DMS 273 treated with DMSO at 0.1 percent for 48 hours (cell line): ENCODE data around the gene TUBA1B.
A peak's percentile ranks its signal among the peaks of the same experiment; 100 is the strongest.

ENCODE experiments used
- DNase-seq: peaks from one replicate; lab custom pipeline; 2025; lab: John Stamatoyannopoulos, UW

TUBA1B gene

GRCh38 chr12:49126852-49127763, 4.1 kb downstream of the TUBA1B start:
- no peak for DNase-seq

DNA sequence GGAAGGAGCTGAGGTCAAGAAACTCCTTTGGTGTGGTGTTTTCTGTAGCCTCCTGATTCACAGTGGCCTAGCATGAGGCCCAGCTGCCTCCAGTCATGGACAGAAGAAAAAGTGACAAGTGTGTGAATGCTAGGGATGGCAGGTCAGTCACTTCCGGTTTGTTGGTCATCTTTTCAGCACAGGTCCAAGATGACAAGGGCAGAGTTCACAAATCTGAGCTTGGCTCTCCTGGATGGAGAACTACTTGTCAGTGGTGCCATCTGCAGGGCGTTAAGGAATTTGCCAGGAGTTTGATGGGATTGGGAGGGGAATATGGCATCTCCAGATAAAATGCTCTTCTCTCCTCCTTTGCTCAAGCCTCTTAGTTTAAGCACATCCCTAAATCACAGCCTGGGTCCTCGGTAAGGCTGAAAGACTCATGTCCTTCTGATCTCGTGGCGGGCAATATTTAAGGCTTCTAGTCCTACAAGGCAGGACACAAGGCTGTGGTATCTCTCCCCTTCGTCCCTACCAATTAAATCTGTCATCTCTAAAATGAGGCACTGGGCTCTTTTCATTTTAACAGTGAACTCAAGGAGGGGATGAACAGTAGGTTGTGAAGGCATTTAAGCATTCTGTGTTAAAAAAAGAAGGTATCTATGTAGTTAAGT, 10.0 kb downstream of the TUBA1B start:
- peak; percentile 15 for DNase-seq

DNA sequence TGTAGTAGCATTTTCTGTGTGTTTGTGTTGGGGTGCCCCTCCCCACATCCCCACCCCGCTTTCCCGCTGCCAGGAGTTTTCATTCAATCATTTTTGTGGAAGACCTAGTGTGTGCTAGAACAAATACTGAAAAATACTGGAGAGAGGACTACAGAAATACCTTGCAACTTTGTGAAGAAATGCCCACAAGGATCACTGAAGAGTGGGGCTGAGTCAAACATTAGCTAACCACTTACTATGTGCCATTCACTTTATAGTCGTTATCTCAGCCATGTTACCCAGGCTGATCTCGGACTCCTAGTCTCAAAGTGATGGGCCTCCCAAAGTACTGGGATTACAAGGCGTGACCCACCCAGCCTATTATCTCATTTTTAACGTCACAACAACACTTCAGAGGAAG, 20.0 kb downstream of the TUBA1B start:
- DNase-seq, result no peak

DNA sequence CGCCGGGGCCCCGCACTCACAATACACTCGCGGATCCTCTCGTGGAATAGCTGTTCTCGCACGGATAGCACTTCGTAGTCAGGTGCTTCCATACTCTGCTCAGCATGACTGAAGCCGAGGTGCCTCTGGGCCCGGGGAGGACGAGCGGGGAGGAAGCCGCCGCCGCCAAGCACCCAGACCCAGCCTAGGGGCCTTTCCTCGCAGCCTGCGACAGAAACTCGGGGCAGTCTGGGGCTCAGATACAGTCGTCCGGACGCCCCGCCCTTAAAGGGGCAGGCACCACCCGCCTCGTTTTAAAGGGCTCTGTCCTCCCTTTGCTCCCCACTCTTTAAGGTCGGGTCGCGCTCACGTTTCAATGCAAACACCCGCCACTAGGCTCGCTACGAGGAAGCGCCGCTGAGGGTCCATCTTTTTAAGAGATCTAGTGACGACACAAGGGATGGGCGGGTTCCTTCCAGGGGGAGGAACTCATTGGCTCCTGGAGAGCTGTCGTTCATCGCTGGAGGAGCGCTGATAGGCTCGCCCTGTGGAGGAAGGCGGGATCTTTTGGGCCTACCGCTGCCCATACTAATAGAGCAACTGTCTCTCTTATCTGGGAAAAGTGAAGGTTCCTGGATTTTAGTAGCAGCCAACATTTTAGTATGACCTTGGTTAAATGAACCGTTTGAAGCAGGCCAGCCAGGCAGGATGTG, 20.6 kb downstream of the TUBA1B start, which contains the start of gene LMBR1L:
TSS of gene LMBR1L (minus strand) at position 384 of the 692 bp plus-strand sequence. CDS start at position 92, 292 bp downstream.
- DNase-seq, result peak; percentile 90

GRCh38 chr12:49109641-49110463, 21.3 kb downstream of the TUBA1B start:
- no peak for DNase-seq

DNA sequence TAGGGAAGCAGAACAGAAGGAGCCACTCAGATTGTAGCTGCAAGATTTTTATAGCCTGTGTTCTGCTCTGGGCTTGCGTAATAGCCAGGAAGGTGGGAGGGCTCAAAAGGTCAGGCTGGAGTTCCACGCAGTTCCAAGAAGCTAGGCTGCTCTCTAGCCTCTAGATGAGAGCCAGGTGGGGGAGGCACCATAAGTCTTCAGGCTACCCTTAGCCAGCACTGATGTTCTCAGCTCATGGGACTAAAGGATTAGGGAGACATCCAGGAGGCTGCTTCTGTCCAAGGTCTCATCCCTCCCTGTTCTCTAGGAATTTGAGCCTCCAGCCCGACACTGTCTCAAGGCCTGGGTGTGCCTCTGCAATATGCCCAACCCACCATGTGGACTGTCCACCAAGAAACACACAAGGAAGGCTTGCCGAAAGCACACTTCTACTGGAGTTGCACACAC, 22.2 kb downstream of the TUBA1B start:
- DNase-seq, result no peak

- no peak for DNase-seq
Measured at GRCh38 chr12:49105504-49106084, 25.6 kb downstream of the TUBA1B start.

DNA sequence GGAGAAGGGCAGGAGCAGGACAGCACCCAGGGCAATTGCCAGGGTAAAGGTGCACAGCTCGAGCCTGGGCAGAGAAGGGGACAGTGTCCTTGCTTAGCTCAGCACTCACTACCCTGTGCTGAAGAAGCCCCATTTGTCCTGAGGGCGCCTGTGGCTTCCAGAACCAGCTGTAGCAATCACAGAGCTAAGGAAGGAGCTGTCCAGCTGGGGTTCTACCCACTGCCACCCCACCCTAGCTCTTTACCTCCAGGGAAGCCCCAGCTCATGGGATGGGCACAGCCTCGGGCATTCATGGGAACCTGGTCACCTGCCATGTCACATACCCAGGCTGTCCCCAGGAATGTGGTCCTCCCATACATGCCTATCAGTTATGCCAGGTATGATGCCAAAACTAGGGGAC, 26.4 kb downstream of the TUBA1B start:
- no peak for DNase-seq

GRCh38 chr12:49100380-49100779, 30.8 kb downstream of the TUBA1B start:
- DNase-seq, result no peak

- no peak for DNase-seq
Measured at GRCh38 chr12:49098703-49099102, 32.5 kb downstream of the TUBA1B start.

GRCh38 chr12:49098035-49098451, 33.2 kb downstream of the TUBA1B start:
- no peak for DNase-seq

DNA sequence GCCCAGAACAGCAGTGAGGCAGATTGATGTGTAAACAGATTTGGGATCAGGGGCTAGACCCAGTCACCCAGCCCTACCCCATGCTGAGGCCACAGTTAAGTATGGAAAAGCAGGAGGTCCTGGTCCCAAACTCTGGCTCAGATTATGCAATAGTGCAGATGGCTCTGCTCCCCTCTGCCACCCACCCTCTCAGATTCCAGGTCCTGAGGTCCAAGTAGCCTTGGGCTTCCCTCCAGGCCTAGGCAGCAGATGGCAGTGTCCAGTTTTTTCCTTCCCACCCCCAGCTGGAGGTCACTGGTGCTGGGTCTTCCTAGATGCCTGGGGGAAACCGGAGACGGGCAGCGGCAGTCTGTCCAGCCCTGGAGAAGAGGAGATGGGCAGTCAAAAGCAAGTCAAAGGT, 33.8 kb downstream of the TUBA1B start:
- DNase-seq, result no peak

DNA sequence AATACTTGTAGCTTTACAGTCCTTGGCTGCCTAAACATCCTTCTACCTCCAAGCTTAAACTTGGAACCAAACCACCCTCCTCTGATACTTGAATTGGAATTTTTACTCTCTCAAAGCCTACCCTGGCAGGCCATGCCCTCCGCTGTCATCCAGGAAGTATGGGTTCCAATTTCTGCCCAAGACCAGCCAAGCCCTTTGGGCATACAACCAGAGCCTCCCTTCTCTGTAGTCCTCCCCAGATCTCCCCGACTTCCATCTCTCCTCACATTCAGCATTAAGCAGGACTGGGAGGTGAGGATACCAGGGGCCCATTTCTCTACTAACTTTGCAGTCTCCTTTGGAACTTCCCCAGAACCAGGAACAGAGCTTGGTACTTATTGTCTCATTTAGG, 36.2 kb downstream of the TUBA1B start:
- no peak for DNase-seq

DNA sequence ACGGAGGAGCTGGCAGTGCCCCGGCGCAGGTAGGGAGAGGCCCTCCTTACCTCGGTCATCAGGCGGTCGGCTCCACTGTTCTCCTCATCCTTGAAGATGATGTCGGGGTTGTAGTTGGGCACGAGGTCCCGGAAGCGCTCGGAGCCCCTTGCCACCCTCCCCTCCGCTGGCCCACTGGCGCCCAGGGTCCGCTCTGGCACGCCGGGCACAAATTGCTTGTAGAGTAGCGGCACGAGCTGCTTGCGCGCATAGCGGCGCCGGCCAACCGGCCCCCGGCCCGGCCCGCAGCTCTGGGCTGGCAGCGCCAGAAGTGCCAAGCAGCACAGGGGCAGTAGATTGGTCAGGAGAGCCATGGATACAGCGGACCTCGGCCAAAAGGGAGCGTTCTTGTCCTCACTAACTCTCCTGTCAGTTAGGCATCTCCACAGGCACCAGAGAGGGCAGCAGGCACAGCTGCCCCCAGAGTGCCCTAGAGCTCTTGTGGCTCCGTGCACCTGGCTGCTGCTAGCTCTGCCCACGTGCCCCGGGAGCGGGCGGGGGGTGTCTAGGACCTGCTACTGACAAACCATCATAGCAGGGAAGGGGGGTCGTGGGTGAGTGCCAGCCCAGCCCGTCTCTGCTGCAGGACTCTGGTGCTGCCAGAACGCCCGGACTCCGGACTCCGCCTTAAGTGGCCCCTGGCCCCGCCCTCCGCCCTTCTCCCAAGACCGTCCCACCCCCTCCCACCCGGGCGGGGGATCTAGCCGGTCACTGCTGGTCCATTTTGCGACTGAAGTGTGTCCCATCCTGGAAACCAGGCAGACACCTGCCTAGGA, 36.8 kb downstream of the TUBA1B start, which contains the start of gene DHH:
TSS of gene DHH (minus strand) at position 642 of the 815 bp plus-strand sequence. CDS start at position 353, 289 bp downstream.
- no peak for DNase-seq

- no peak for DNase-seq
Measured at GRCh38 chr12:49093792-49094159, 37.4 kb downstream of the TUBA1B start.

DNA sequence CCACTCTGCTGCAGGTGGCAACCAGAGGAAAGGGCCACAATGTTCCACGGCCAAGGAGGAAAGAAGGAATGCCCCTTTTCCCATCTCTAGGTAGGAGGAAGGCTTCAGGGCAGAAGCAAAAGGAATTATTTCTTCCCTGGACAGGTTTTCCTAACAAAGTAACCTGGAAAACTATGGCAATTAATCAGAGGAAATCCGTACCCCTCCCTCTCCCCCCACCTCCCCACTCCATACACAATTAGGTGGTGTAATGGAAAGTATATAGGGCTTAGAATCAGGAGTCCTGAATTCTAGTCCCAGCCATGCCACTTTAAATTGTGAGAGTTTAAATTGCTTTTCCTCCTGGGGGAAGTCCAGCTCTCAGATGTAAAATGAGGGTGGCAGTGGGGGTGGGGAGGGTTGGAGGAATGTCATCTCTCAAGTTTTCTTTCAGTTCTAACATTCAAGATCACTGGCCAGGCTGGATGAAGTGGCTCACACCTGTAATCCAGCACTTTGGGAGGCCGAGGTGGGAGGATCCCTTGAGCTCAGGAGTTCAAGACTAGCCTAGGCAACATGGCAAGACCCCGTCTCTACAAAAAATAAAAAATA, 38.3 kb downstream of the TUBA1B start:
- no peak for DNase-seq

GRCh38 chr12:49092086-49092815, 38.9 kb downstream of the TUBA1B start:
- no peak for DNase-seq

GRCh38 chr12:49091836-49092085, 39.4 kb downstream of the TUBA1B start:
- no peak for DNase-seq

GRCh38 chr12:49091056-49091835, 39.9 kb downstream of the TUBA1B start:
- no peak for DNase-seq
